KOPT-K1 (cell line): ENCODE measurements around the gene NETO2.
"Not testable (repeated sequence)": the region's sequence is repeated elsewhere in the genome, so short reads cannot be mapped to it uniquely, and the experiment has no call there.

Experiments used
- H3K27ac ChIP-seq: fragments of 200-600 bp; sonication (generic); 2 replicates; pipeline ENCODE4 v1.5.1; 2016; ENCODE audit warnings: antibody characterized with exemption, mild to moderate bottlenecking, low read depth, low read length; ENCODE audit not compliant: poor library complexity, severe bottlenecking
- H3K36me3 ChIP-seq: fragments of 200-600 bp; sonication (generic); 2 replicates; pipeline ENCODE4 v1.5.1; 2017; ENCODE audit warnings: antibody characterized with exemption, mild to moderate bottlenecking, low read length, moderate library complexity; ENCODE audit not compliant: insufficient read depth
- H3K9me3 ChIP-seq: fragments of 200-600 bp; sonication (generic); 2 replicates; pipeline ENCODE4 v1.5.1; 2017; ENCODE audit warnings: antibody characterized with exemption, low read length, mild to moderate bottlenecking; ENCODE audit not compliant: insufficient read depth, poor library complexity, severe bottlenecking

The NETO2 gene

GRCh38 chr16:47143677-47144558 is at the start of gene NETO2:
NETO2 (minus strand) TSS chr16:47143945; CDS start chr16:47143612, 333 bp downstream.
- Histone ChIP-seq H3K36me3 (no peaks in the 10 kb centered on the region), H3K27ac (peak within 1 kb of the TSS; percentile 63), H3K9me3 (no peaks in the 10 kb centered on the region)

GRCh38 chr16:47182318-47182717 is 38.6 kb upstream of the NETO2 start:
- Histone ChIP-seq H3K27ac (no peak overlapping the region), H3K9me3 (peaks cover 8% of the 10 kb centered on the region)

DNA sequence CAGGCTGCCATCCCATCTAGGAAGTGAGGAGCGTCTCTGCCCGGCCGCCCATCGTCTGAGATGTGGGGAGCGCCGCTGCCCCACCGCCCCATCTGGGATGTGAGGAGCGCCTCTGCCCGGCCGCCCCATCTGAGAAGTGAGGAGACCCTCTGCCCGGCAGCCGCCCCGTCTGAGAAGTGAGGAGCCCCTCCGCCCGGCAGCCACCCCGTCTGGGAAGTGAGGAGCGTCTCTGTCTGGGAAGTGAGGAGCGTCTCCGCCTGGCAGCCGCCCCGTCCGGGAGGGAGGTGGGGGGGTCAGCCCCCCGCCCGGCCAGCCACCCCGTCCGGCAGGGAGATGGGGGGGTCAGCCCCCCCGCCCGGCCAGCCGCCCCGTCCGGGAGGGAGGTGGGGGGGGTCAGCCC is 37.3 kb upstream of the NETO2 start:
- H3K36me3 ChIP-seq, H3K27ac ChIP-seq, H3K9me3 ChIP-seq: not testable (repeated sequence)

More at GRCh38 chr16:47182318-47182717, 38.6 kb upstream of the NETO2 start:
- no peaks in the 10 kb centered on the region for H3K36me3 ChIP-seq

DNA sequence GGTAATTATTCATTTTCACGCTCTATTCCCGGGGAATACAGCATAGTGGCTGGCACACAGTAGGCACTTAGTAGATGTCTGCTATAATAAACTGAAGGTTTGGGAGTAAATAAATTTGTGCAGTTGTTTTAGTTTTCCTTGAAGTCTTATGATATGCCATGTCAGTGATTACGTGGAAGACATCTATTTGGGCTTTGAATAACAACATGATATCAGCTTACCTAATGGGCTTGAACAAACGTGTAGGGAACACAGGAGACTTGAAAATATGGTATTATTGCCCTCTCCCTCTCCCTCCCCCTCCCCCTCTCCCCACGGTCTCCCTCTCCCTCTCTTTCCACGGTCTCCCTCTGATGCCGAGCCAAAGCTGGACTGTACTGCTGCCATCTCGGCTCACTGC is 36.3 kb upstream of the NETO2 start:
- H3K9me3 ChIP-seq = peaks cover 8% of the 10 kb centered on the region
- no peak overlapping the region for H3K27ac ChIP-seq
- H3K36me3 ChIP-seq = 0 out of 2 replicates have a peak, but pooled peaks cover 3% of the 10 kb centered on the region

DNA sequence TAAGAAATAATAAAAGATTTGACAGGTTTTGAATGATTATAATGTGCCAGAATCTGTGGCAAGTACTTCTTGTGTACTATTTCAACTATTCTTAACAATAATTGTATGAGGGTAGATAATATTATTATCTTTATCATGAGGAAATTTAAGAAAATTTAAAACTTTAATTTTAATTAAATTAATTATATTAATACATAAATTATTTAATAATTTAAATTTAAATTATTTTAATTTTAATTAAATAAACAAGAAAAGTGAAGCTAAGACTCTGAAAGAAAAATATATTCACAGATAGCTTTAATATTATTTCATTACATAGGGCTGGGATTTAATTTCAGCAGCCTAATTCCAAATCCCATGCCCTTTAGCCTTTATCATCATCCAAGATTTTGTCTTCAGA is 31.4 kb upstream of the NETO2 start:
- Histone ChIP-seq H3K27ac (no peak overlapping the region), H3K36me3 (0 out of 2 replicates have a peak, but pooled peaks cover 3% of the 10 kb centered on the region), H3K9me3 (peaks cover 5% of the 10 kb centered on the region)

GRCh38 chr16:47162670-47163420 is 19.1 kb upstream of the NETO2 start:
- Histone ChIP-seq H3K9me3 (no peaks in the 10 kb centered on the region), H3K36me3 (peaks cover 7% of the 10 kb centered on the region; the same call in 1 of the 2 replicates), H3K27ac (no peak overlapping the region)

DNA sequence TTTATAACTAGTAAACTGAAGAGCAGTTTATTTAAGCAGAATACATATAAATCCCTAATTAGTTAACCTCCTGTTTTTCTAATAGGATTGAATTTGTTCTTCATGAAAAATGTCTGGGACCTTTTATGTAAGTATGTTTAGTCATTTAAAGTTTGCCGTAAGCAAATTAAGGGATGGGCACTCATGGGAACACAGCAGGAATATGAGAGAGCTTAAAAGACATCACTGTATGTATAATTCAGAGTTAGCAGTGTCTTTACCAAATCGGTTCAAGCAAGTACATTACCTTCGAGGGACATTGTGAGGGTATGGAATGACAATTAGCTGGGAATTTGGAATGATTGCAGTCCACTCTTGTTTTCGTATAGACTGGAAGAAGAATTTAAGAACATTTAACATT is 17.7 kb upstream of the NETO2 start:
- Histone ChIP-seq H3K36me3 (peaks cover 10% of the 10 kb centered on the region), H3K9me3 (no peaks in the 10 kb centered on the region), H3K27ac (no peak overlapping the region)

DNA sequence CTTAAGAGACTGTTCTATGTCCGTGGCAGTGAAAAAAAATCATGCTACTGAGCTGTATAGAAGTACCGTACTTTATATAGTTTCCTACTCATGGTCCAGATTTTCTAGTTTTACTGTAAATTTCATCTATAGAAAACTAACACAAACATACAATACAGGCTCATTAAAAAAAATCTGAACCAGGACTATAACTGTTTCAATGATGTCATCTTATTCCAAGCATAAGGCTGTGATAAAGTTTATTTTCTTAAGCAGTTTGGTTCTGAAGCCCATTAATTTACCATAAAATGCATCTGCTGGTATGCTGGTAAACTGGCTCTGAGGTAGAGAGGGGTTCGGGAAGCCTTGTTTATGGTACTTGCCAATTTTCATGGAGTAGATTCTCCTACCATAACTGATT is 16.7 kb upstream of the NETO2 start:
- H3K27ac ChIP-seq = no peak overlapping the region
- H3K36me3 ChIP-seq = peaks cover 10% of the 10 kb centered on the region
- H3K9me3 ChIP-seq = no peaks in the 10 kb centered on the region

DNA sequence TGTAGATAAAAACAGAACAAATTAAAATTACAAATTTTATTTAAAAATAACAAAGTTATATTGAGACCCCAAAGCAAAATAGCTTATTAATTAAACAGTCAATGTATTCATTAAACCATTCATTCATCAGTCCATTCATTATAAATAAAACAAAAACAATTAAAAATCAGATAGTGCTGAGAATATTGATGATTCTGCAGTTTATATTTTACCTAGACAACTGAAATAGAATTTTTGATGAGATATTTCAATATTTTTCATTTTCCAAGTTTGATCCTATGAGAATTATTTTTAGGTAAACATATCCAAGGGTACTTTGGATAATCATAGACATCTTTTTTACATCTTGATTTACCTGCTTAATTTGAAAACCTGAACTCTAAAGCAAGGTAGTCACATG is 15.2 kb upstream of the NETO2 start:
- Histone ChIP-seq H3K27ac (no peak overlapping the region), H3K36me3 (peaks cover 10% of the 10 kb centered on the region), H3K9me3 (no peaks in the 10 kb centered on the region)

GRCh38 chr16:47156680-47157215 is 13.0 kb upstream of the NETO2 start:
- H3K36me3 ChIP-seq = peaks cover 27% of the 10 kb centered on the region
- peaks cover 16% of the 10 kb centered on the region for H3K9me3 ChIP-seq
- H3K27ac ChIP-seq = no peak overlapping the region

- peaks cover 20% of the 10 kb centered on the region for H3K36me3 ChIP-seq
- H3K27ac ChIP-seq = not testable (repeated sequence)
- H3K9me3 ChIP-seq = peaks cover 16% of the 10 kb centered on the region
These were observed 8.8 kb upstream of the NETO2 start for GRCh38 chr16:47152501-47152900.

DNA sequence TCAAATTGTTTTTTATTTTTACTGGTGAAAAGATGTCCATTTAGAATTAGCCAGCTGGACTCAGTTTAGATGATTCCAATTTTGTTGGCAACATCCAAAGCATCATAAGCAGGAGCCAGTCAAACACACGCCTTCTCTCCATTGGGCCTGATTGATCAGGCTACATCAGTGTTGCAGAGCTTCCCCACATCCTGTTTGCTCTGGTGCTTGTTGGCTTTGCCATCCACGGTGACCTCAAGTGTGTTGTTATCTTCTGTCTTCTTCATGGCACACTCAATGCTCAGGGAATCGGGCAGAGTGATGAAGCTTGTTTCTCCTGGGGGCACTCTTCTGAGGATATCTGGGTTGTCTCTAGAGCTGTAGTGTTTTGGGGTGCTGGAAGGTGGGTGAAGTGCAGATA is 6.3 kb upstream of the NETO2 start:
- Histone ChIP-seq H3K27ac (no peak overlapping the region), H3K9me3 (peaks cover 16% of the 10 kb centered on the region), H3K36me3 (peaks cover 17% of the 10 kb centered on the region)

DNA sequence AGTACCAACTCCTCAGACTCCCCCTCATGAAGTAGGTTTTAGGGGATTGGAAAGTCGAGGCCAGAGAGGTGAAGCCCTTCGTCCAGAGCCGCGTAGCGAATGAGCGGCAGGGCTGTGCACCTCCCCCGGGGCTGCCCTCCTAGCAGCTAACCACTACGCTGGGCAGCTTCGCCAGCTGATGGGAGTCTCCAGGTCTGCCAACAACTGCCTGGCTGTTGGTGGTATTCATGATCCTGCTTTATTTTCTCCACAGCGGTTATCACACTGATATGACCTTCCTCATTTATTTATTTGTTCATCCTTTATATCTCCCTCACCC is 773 bp upstream of the NETO2 start:
- no peaks in the 10 kb centered on the region for H3K36me3 ChIP-seq
- H3K27ac ChIP-seq = no peak overlapping the region
- no peaks in the 10 kb centered on the region for H3K9me3 ChIP-seq

DNA sequence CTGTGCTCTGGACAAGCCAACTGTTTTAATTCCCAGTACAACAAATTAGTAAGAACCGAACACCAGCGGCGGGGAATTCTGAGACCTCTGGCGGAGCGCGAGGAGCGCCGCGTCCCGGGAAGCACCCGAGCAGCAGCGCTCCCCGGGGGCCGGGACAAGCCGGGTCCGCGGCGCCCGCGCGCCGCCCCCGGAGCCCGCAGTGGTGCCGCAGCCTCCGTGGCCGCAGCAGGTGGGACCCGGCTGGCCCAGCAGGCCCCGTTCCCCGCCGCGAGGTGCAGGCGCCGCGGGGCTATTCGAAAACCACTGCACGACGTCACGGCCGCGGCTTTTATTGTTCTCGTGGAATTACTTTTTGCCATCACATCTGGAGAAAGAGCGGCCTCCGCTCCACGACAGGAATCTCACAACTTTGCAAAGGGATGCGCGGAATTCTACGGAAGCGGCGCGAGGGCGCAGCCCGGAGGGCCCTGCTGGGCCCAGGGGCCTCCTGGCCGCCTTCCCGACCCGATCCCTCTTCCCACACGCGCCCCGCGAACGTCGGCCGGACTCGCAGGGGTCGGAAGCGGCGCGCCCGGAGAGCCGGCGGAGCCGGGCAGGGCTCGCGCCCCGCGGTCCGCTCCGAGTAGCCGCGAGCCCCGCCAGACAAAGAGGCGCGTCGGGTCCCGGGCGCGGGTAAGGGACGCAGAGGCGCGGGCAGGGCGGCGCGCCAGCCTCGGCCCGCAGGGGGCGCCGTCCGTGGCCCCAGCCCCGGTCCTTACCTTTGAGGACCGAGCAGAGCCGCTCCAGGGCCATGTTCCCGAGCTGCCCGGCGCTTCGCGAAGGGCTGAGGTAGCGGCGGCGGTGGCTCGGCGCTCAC is 696 bp downstream of the NETO2 start:
- peak overlapping the region; percentile 63 for H3K27ac ChIP-seq
- no peaks in the 10 kb centered on the region for H3K36me3 ChIP-seq

GRCh38 chr16:47142486-47142820 is 1.3 kb downstream of the NETO2 start:
- no peaks in the 10 kb centered on the region for H3K9me3 ChIP-seq
- peak overlapping the region; percentile 63 for H3K27ac ChIP-seq
- no peaks in the 10 kb centered on the region for H3K36me3 ChIP-seq

More for the DNA sequence above, 696 bp downstream of the NETO2 start:
- no peaks in the 10 kb centered on the region for H3K9me3 ChIP-seq
